A673 (cell line): Measurements from ENCODE around the gene TGM3.

Source experiments
- EZH2 ChIP-seq: fragments of 200-600 bp; sonication (generic); IDR thresholded peaks from 2 replicates; pipeline ENCODE4 v1.6.1; 2017; ENCODE audit warnings: borderline replicate concordance, low read depth, mild to moderate bottlenecking, mixed read lengths, antibody characterized with exemption, low read length; ENCODE audit not compliant: poor library complexity, severe bottlenecking
- TF ChIP-seq, protein P1 (sequence below): fragments of 300-800, 200-600 bp; sonication (generic); conservative IDR thresholded peaks from 2 replicates; pipeline ENCODE4 v1.5.1; 2017; ENCODE audit warnings: low read depth, mild to moderate bottlenecking, antibody characterized with exemption, low read length, moderate library complexity, mixed read lengths

- TF ChIP-seq, protein P1, sequence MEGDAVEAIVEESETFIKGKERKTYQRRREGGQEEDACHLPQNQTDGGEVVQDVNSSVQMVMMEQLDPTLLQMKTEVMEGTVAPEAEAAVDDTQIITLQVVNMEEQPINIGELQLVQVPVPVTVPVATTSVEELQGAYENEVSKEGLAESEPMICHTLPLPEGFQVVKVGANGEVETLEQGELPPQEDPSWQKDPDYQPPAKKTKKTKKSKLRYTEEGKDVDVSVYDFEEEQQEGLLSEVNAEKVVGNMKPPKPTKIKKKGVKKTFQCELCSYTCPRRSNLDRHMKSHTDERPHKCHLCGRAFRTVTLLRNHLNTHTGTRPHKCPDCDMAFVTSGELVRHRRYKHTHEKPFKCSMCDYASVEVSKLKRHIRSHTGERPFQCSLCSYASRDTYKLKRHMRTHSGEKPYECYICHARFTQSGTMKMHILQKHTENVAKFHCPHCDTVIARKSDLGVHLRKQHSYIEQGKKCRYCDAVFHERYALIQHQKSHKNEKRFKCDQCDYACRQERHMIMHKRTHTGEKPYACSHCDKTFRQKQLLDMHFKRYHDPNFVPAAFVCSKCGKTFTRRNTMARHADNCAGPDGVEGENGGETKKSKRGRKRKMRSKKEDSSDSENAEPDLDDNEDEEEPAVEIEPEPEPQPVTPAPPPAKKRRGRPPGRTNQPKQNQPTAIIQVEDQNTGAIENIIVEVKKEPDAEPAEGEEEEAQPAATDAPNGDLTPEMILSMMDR, result no peak
- no peak for TF ChIP-seq EZH2
Measured at GRCh38 chr20:2386516-2387179, 90.8 kb downstream of the TGM3 start.
